ENCODE results near the gene CR1. TPM values are rescaled to one million over a fixed set of nuclear protein-coding genes. Genes with fewer than 3 reads are reported as not detected.

CR1 gene
- total and polyA plus RNA-seq, 9 of the 15 experiments (the other 6 are each of a cell fraction or from before 2014, with no cell fraction given), result 0.07 to 0.47 (median 0.18) TPM

GRCh38 chr1:207519505-207520399 lies 23.8 kb downstream of the CR1 start (continued):
- TF ChIP-seq MNT (conservative IDR thresholded peaks at IDR 0.05) (peak; percentile 72 to 91), SMAD4 (CRISPR knock-in tag; conservative IDR thresholded peaks at IDR 0.05) (peak; percentile 94), LCOR (CRISPR knock-in tag; IDR thresholded peaks at IDR 0.05) (peak; percentile 83), HEY1 (CRISPR knock-in tag; IDR thresholded peaks at IDR 0.05; ENCODE audit: borderline replicate concordance) (no peak), ELF2 (CRISPR knock-in tag; IDR thresholded peaks at IDR 0.05) (no peak), CHCHD3 (CRISPR knock-in tag; IDR thresholded peaks at IDR 0.05) (no peak), PML (IDR thresholded peaks at IDR 0.05; ENCODE audit: low read length) (peak; percentile 97), MAFG (tag; conservative IDR thresholded peaks at IDR 0.05) (peak; percentile 83), UBTF (IDR thresholded peaks at IDR 0.05; ENCODE audit: borderline replicate concordance in 1 of 2, low read depth in 2 of 2, low read length in 2 of 2) (no peak), GABPB1 (CRISPR knock-in tag; IDR thresholded peaks at IDR 0.05) (no peak; the same call in 1 of the 2 replicates), ZZZ3 (IDR thresholded peaks at IDR 0.05) (no peak), ILK (tag; IDR thresholded peaks at IDR 0.05; ENCODE audit: borderline replicate concordance, low read depth) (no peak), ZBTB2 (IDR thresholded peaks at IDR 0.05) (0 out of 2 replicates have a peak, but pooled peaks have one; percentile 34), KLF13 (tag; IDR thresholded peaks at IDR 0.05; ENCODE audit: borderline replicate concordance, low read depth) (no peak), HOXB6 (CRISPR knock-in tag; IDR thresholded peaks at IDR 0.05; ENCODE audit: borderline replicate concordance) (no peak), ZNF830 (CRISPR knock-in tag; IDR thresholded peaks at IDR 0.05) (no peak), ZNF224 (CRISPR knock-in tag; IDR thresholded peaks at IDR 0.05) (no peak), FOS (IDR thresholded peaks at IDR 0.05; ENCODE audit: extremely low read depth, insufficient read length) (peak; percentile 73), MYC (IDR thresholded peaks at IDR 0.05; ENCODE audit: low read depth, low read length) (peak; percentile 93), MYC (CRISPR knock-in tag; IDR thresholded peaks at IDR 0.05; ENCODE audit: borderline replicate concordance, low read depth) (no peak), PHF8 (IDR thresholded peaks at IDR 0.05; ENCODE audit: borderline replicate concordance, low read length) (peak; percentile 19; the same call in 1 of the 2 replicates), NFATC3 (IDR thresholded peaks at IDR 0.05) (no peak), BMI1 (IDR thresholded peaks at IDR 0.05; ENCODE audit: low read length) (no peak), RFX5 (IDR thresholded peaks at IDR 0.05; ENCODE audit: low read depth, low read length) (peak; percentile 64; the same call in 1 of the 2 replicates)
